ENCODE results near the gene FOXA2.

DNA sequence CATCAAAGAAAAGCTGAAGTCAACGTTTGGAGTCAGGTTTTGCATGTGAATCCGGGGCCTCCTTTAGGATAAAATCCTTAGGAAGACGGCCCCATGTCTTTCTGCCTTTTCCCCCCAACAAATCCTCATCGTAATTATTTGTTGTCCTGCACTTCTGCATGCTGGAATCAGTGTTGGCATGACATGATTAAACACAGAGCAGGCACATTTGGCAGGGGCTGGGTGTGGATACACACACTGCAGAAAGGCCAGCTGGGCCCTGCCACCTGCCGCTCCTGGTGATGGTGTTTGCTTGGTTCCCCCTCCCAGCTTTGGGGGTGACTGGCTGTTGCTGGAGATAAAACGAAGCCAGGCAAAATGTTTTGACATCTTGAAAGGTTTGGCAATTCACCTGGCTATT, 46.3 kb upstream of the FOXA2 start:
- TF ChIP-seq SP2 (IDR thresholded peaks at IDR 0.05; ENCODE audit: extremely low read depth, low read depth, low read length, poor library complexity, severe bottlenecking), result no peak
- no peak for TF ChIP-seq RAD21 (CRISPR knock-in tag; conservative IDR thresholded peaks at IDR 0.05 in 1 of 2, IDR thresholded peaks at IDR 0.05 in 1 of 2)
- TF ChIP-seq, protein P1, sequence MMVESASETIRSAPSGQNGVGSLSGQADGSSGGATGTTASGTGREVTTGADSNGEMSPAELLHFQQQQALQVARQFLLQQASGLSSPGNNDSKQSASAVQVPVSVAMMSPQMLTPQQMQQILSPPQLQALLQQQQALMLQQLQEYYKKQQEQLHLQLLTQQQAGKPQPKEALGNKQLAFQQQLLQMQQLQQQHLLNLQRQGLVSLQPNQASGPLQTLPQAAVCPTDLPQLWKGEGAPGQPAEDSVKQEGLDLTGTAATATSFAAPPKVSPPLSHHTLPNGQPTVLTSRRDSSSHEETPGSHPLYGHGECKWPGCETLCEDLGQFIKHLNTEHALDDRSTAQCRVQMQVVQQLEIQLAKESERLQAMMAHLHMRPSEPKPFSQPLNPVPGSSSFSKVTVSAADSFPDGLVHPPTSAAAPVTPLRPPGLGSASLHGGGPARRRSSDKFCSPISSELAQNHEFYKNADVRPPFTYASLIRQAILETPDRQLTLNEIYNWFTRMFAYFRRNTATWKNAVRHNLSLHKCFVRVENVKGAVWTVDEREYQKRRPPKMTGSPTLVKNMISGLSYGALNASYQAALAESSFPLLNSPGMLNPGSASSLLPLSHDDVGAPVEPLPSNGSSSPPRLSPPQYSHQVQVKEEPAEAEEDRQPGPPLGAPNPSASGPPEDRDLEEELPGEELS (CRISPR knock-in tag; IDR thresholded peaks at IDR 0.05; ENCODE audit: borderline replicate concordance), result no peak
- TF ChIP-seq POLR3G (IDR thresholded peaks at IDR 0.05; ENCODE audit: extremely low read depth, insufficient read length, insufficient replicate concordance), result no peak
- no peak for TF ChIP-seq ADNP (tag; IDR thresholded peaks at IDR 0.05)
- TF ChIP-seq NR2F6 (CRISPR knock-in tag; IDR thresholded peaks at IDR 0.05), result no peak
- TF ChIP-seq, protein P2, sequence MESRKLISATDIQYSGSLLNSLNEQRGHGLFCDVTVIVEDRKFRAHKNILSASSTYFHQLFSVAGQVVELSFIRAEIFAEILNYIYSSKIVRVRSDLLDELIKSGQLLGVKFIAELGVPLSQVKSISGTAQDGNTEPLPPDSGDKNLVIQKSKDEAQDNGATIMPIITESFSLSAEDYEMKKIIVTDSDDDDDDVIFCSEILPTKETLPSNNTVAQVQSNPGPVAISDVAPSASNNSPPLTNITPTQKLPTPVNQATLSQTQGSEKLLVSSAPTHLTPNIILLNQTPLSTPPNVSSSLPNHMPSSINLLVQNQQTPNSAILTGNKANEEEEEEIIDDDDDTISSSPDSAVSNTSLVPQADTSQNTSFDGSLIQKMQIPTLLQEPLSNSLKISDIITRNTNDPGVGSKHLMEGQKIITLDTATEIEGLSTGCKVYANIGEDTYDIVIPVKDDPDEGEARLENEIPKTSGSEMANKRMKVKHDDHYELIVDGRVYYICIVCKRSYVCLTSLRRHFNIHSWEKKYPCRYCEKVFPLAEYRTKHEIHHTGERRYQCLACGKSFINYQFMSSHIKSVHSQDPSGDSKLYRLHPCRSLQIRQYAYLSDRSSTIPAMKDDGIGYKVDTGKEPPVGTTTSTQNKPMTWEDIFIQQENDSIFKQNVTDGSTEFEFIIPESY (CRISPR knock-in tag; IDR thresholded peaks at IDR 0.05), result no peak
- TF ChIP-seq RAD51 (IDR thresholded peaks at IDR 0.05; ENCODE audit: borderline replicate concordance, low read depth), result no peak
- TF ChIP-seq, protein P3, sequence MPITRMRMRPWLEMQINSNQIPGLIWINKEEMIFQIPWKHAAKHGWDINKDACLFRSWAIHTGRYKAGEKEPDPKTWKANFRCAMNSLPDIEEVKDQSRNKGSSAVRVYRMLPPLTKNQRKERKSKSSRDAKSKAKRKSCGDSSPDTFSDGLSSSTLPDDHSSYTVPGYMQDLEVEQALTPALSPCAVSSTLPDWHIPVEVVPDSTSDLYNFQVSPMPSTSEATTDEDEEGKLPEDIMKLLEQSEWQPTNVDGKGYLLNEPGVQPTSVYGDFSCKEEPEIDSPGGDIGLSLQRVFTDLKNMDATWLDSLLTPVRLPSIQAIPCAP (CRISPR knock-in tag; IDR thresholded peaks at IDR 0.05; ENCODE audit: borderline replicate concordance), result no peak
- TF ChIP-seq, protein P4, sequence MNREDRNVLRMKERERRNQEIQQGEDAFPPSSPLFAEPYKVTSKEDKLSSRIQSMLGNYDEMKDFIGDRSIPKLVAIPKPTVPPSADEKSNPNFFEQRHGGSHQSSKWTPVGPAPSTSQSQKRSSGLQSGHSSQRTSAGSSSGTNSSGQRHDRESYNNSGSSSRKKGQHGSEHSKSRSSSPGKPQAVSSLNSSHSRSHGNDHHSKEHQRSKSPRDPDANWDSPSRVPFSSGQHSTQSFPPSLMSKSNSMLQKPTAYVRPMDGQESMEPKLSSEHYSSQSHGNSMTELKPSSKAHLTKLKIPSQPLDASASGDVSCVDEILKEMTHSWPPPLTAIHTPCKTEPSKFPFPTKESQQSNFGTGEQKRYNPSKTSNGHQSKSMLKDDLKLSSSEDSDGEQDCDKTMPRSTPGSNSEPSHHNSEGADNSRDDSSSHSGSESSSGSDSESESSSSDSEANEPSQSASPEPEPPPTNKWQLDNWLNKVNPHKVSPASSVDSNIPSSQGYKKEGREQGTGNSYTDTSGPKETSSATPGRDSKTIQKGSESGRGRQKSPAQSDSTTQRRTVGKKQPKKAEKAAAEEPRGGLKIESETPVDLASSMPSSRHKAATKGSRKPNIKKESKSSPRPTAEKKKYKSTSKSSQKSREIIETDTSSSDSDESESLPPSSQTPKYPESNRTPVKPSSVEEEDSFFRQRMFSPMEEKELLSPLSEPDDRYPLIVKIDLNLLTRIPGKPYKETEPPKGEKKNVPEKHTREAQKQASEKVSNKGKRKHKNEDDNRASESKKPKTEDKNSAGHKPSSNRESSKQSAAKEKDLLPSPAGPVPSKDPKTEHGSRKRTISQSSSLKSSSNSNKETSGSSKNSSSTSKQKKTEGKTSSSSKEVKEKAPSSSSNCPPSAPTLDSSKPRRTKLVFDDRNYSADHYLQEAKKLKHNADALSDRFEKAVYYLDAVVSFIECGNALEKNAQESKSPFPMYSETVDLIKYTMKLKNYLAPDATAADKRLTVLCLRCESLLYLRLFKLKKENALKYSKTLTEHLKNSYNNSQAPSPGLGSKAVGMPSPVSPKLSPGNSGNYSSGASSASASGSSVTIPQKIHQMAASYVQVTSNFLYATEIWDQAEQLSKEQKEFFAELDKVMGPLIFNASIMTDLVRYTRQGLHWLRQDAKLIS (CRISPR knock-in tag; IDR thresholded peaks at IDR 0.05), result no peak

All from K562 (cell line).